GM18861 (cell line): ENCODE data around the gene MEOX2.

ENCODE experiments used
- ATAC-seq: cut with Tn5 transposase; IDR thresholded peaks from one replicate; pipeline ENCODE4 v1.9.1; 2021; ENCODE audit not compliant: unreplicated experiment

Gene MEOX2

GRCh38 chr7:15681631-15682030, 4.9 kb downstream of the MEOX2 start:
- ATAC-seq: no peak

GRCh38 chr7:15681186-15681585, 5.3 kb downstream of the MEOX2 start:
- no peak for ATAC-seq

GRCh38 chr7:15680446-15680845, 6.0 kb downstream of the MEOX2 start:
- ATAC-seq: no peak

- no peak for ATAC-seq
These were observed 7.2 kb downstream of the MEOX2 start for GRCh38 chr7:15679306-15679705.

GRCh38 chr7:15678653-15679052, 7.8 kb downstream of the MEOX2 start:
- no peak for ATAC-seq

- ATAC-seq: no peak
These were observed 11.1 kb downstream of the MEOX2 start for GRCh38 chr7:15675379-15675778.

- no peak for ATAC-seq
These were observed 11.9 kb downstream of the MEOX2 start for GRCh38 chr7:15674586-15674985.

GRCh38 chr7:15669443-15670090, 16.9 kb downstream of the MEOX2 start:
- ATAC-seq: no peak

- no peak for ATAC-seq
These were observed 18.5 kb downstream of the MEOX2 start for GRCh38 chr7:15667991-15668390.

GRCh38 chr7:15662451-15662850, 24.0 kb downstream of the MEOX2 start:
- no peak for ATAC-seq

GRCh38 chr7:15658247-15658646, 28.2 kb downstream of the MEOX2 start:
- no peak for ATAC-seq

- ATAC-seq: no peak
These were observed 33.6 kb downstream of the MEOX2 start for GRCh38 chr7:15652776-15653290.

GRCh38 chr7:15651693-15652092, 34.8 kb downstream of the MEOX2 start:
- ATAC-seq: no peak

- no peak for ATAC-seq
These were observed 35.7 kb downstream of the MEOX2 start for GRCh38 chr7:15650787-15651186.

GRCh38 chr7:15648461-15648961, 38.0 kb downstream of the MEOX2 start:
- ATAC-seq: no peak

- no peak for ATAC-seq
These were observed 39.2 kb downstream of the MEOX2 start for GRCh38 chr7:15647309-15647708.

- ATAC-seq: no peak
These were observed 43.3 kb downstream of the MEOX2 start for GRCh38 chr7:15643000-15643705.

- ATAC-seq: no peak
These were observed 57.6 kb downstream of the MEOX2 start for GRCh38 chr7:15628876-15629275.

GRCh38 chr7:15626041-15626440, 60.4 kb downstream of the MEOX2 start:
- no peak for ATAC-seq

- ATAC-seq: no peak
These were observed 61.0 kb downstream of the MEOX2 start for GRCh38 chr7:15625466-15625865.

- no peak for ATAC-seq
These were observed 65.0 kb downstream of the MEOX2 start for GRCh38 chr7:15621468-15621867.

GRCh38 chr7:15620491-15621185, 65.8 kb downstream of the MEOX2 start:
- ATAC-seq: no peak
